ENCODE results near the gene CFAP300. TPM values are rescaled to one million over a fixed set of nuclear protein-coding genes. Genes with fewer than 3 reads are reported as not detected.

The CFAP300 gene
- total RNA-seq: 5.2 TPM

- Histone ChIP-seq H3K27ac (ENCODE audit: low read depth, low read length) (peak within 1 kb of the TSS; percentile 38), H3K9ac (ENCODE audit: low read depth in 1 of 3, low read length in 3 of 3) (peak within 1 kb of the TSS; percentile 59 to 67 (median 66)), H3K4me3 (ENCODE audit: low read length in 3 of 3) (peak within 1 kb of the TSS; percentile 69 to 81 (median 74)), H3K27me3 (ENCODE audit: control insufficient read depth in 3 of 3, insufficient read depth in 3 of 3, low read length in 3 of 3) (peaks cover 0 to 9% (median 3%) of the 10 kb centered on the region in 3 donors), H3K36me3 (ENCODE audit: control insufficient read depth in 3 of 3, insufficient read depth in 3 of 3, low read length in 3 of 3) (no peaks in the 10 kb centered on the region), H3K4me1 (ENCODE audit: control insufficient read depth in 3 of 3, insufficient read depth in 3 of 3, low read length in 3 of 3) (peaks cover 5 to 9% (median 6%) of the 10 kb centered on the region in 3 donors), H3K9me3 (ENCODE audit: control insufficient read depth in 3 of 3, low read length in 3 of 3) (no peaks in the 10 kb centered on the region)
Observed at GRCh38 chr11:102047305-102047924, at the start of gene CFAP300. CFAP300 (plus strand) TSS chr11:102047437; CDS start chr11:102047471, 34 bp downstream.

GRCh38 chr11:102001657-102002338 is 45.4 kb upstream of the CFAP300 start:
- H3K4me1 ChIP-seq (ENCODE audit: control insufficient read depth in 3 of 3, insufficient read depth in 3 of 3, low read length in 3 of 3): no peaks in the 10 kb centered on the region
- H3K9ac ChIP-seq (ENCODE audit: low read depth in 1 of 3, low read length in 3 of 3): no peak overlapping the region
- H3K9me3 ChIP-seq (ENCODE audit: control insufficient read depth in 3 of 3, low read length in 3 of 3): no peaks in the 10 kb centered on the region
- no peaks in the 10 kb centered on the region for H3K27me3 ChIP-seq (ENCODE audit: control insufficient read depth in 3 of 3, insufficient read depth in 3 of 3, low read length in 3 of 3)
- H3K27ac ChIP-seq (ENCODE audit: low read depth, low read length): no peak overlapping the region
- H3K4me3 ChIP-seq (ENCODE audit: low read length in 3 of 3): no peak overlapping the region
- peaks cover 0 to 2% (median 0%) of the 10 kb centered on the region in 3 donors for H3K36me3 ChIP-seq (ENCODE audit: control insufficient read depth in 3 of 3, insufficient read depth in 3 of 3, low read length in 3 of 3)

- no peak overlapping the region for H3K9ac ChIP-seq (ENCODE audit: low read depth in 1 of 3, low read length in 3 of 3)
- H3K27me3 ChIP-seq (ENCODE audit: control insufficient read depth in 3 of 3, insufficient read depth in 3 of 3, low read length in 3 of 3): no peaks in the 10 kb centered on the region
Observed at GRCh38 chr11:102004220-102004619, 43.0 kb upstream of the CFAP300 start.

GRCh38 chr11:102005306-102005705 is 41.9 kb upstream of the CFAP300 start:
- H3K27ac ChIP-seq (ENCODE audit: low read depth, low read length): no peak overlapping the region
- H3K27me3 ChIP-seq (ENCODE audit: control insufficient read depth in 3 of 3, insufficient read depth in 3 of 3, low read length in 3 of 3): no peaks in the 10 kb centered on the region
- H3K4me1 ChIP-seq (ENCODE audit: control insufficient read depth in 3 of 3, insufficient read depth in 3 of 3, low read length in 3 of 3): peaks cover 0 to 4% (median 0%) of the 10 kb centered on the region in 3 donors
- no peak overlapping the region for H3K9ac ChIP-seq (ENCODE audit: low read depth in 1 of 3, low read length in 3 of 3)
- no peaks in the 10 kb centered on the region for H3K9me3 ChIP-seq (ENCODE audit: control insufficient read depth in 3 of 3, low read length in 3 of 3)
- H3K36me3 ChIP-seq (ENCODE audit: control insufficient read depth in 3 of 3, insufficient read depth in 3 of 3, low read length in 3 of 3): no peaks in the 10 kb centered on the region
- no peak overlapping the region for H3K4me3 ChIP-seq (ENCODE audit: low read length in 3 of 3)

More at GRCh38 chr11:102004220-102004619, 43.0 kb upstream of the CFAP300 start:
- peaks cover 0 to 4% (median 0%) of the 10 kb centered on the region in 3 donors for H3K4me1 ChIP-seq (ENCODE audit: control insufficient read depth in 3 of 3, insufficient read depth in 3 of 3, low read length in 3 of 3)
- H3K9me3 ChIP-seq (ENCODE audit: control insufficient read depth in 3 of 3, low read length in 3 of 3): no peaks in the 10 kb centered on the region
- H3K4me3 ChIP-seq (ENCODE audit: low read length in 3 of 3): no peak overlapping the region
- H3K27ac ChIP-seq (ENCODE audit: low read depth, low read length): no peak overlapping the region
- no peaks in the 10 kb centered on the region for H3K36me3 ChIP-seq (ENCODE audit: control insufficient read depth in 3 of 3, insufficient read depth in 3 of 3, low read length in 3 of 3)

GRCh38 chr11:102006835-102007566 is 40.2 kb upstream of the CFAP300 start:
- H3K4me1 ChIP-seq (ENCODE audit: control insufficient read depth in 3 of 3, insufficient read depth in 3 of 3, low read length in 3 of 3): peaks cover 3 to 9% (median 7%) of the 10 kb centered on the region in 3 donors
- no peaks in the 10 kb centered on the region for H3K9me3 ChIP-seq (ENCODE audit: control insufficient read depth in 3 of 3, low read length in 3 of 3)
- no peak overlapping the region for H3K9ac ChIP-seq (ENCODE audit: low read depth in 1 of 3, low read length in 3 of 3)
- H3K36me3 ChIP-seq (ENCODE audit: control insufficient read depth in 3 of 3, insufficient read depth in 3 of 3, low read length in 3 of 3): no peaks in the 10 kb centered on the region
- no peaks in the 10 kb centered on the region for H3K27me3 ChIP-seq (ENCODE audit: control insufficient read depth in 3 of 3, insufficient read depth in 3 of 3, low read length in 3 of 3)
- H3K4me3 ChIP-seq (ENCODE audit: low read length in 3 of 3): no peak overlapping the region
- H3K27ac ChIP-seq (ENCODE audit: low read depth, low read length): no peak overlapping the region

GRCh38 chr11:102007567-102008437 is 39.4 kb upstream of the CFAP300 start:
- Histone ChIP-seq H3K36me3 (ENCODE audit: control insufficient read depth in 3 of 3, insufficient read depth in 3 of 3, low read length in 3 of 3) (no peaks in the 10 kb centered on the region), H3K4me1 (ENCODE audit: control insufficient read depth in 3 of 3, insufficient read depth in 3 of 3, low read length in 3 of 3) (peaks cover 3 to 9% (median 7%) of the 10 kb centered on the region in 3 donors), H3K27ac (ENCODE audit: low read depth, low read length) (no peak overlapping the region), H3K27me3 (ENCODE audit: control insufficient read depth in 3 of 3, insufficient read depth in 3 of 3, low read length in 3 of 3) (no peaks in the 10 kb centered on the region), H3K9ac (ENCODE audit: low read depth in 1 of 3, low read length in 3 of 3) (no peak overlapping the region), H3K4me3 (ENCODE audit: low read length in 3 of 3) (no peak overlapping the region), H3K9me3 (ENCODE audit: control insufficient read depth in 3 of 3, low read length in 3 of 3) (no peaks in the 10 kb centered on the region)

GRCh38 chr11:102010776-102011494 is 36.3 kb upstream of the CFAP300 start:
- Histone ChIP-seq H3K9me3 (ENCODE audit: control insufficient read depth in 3 of 3, low read length in 3 of 3) (no peaks in the 10 kb centered on the region), H3K27me3 (ENCODE audit: control insufficient read depth in 3 of 3, insufficient read depth in 3 of 3, low read length in 3 of 3) (no peaks in the 10 kb centered on the region), H3K4me3 (ENCODE audit: low read length in 3 of 3) (no peak overlapping the region), H3K27ac (ENCODE audit: low read depth, low read length) (no peak overlapping the region), H3K9ac (ENCODE audit: low read depth in 1 of 3, low read length in 3 of 3) (peak overlapping the region in 1 of 3 donors; percentile 48), H3K4me1 (ENCODE audit: control insufficient read depth in 3 of 3, insufficient read depth in 3 of 3, low read length in 3 of 3) (peaks cover 3 to 9% (median 7%) of the 10 kb centered on the region in 3 donors), H3K36me3 (ENCODE audit: control insufficient read depth in 3 of 3, insufficient read depth in 3 of 3, low read length in 3 of 3) (no peaks in the 10 kb centered on the region)

- Histone ChIP-seq H3K9me3 (ENCODE audit: control insufficient read depth in 3 of 3, low read length in 3 of 3) (no peaks in the 10 kb centered on the region), H3K27me3 (ENCODE audit: control insufficient read depth in 3 of 3, insufficient read depth in 3 of 3, low read length in 3 of 3) (no peaks in the 10 kb centered on the region), H3K9ac (ENCODE audit: low read depth in 1 of 3, low read length in 3 of 3) (no peak overlapping the region), H3K4me1 (ENCODE audit: control insufficient read depth in 3 of 3, insufficient read depth in 3 of 3, low read length in 3 of 3) (peaks cover 3 to 7% (median 4%) of the 10 kb centered on the region in 3 donors), H3K36me3 (ENCODE audit: control insufficient read depth in 3 of 3, insufficient read depth in 3 of 3, low read length in 3 of 3) (no peaks in the 10 kb centered on the region), H3K27ac (ENCODE audit: low read depth, low read length) (no peak overlapping the region), H3K4me3 (ENCODE audit: low read length in 3 of 3) (no peak overlapping the region)
Observed at GRCh38 chr11:102012946-102013345, 34.3 kb upstream of the CFAP300 start.

GRCh38 chr11:102014756-102015155 is 32.5 kb upstream of the CFAP300 start:
- no peaks in the 10 kb centered on the region for H3K9me3 ChIP-seq (ENCODE audit: control insufficient read depth in 3 of 3, low read length in 3 of 3)
- no peaks in the 10 kb centered on the region for H3K36me3 ChIP-seq (ENCODE audit: control insufficient read depth in 3 of 3, insufficient read depth in 3 of 3, low read length in 3 of 3)
- H3K27ac ChIP-seq (ENCODE audit: low read depth, low read length): no peak overlapping the region
- H3K27me3 ChIP-seq (ENCODE audit: control insufficient read depth in 3 of 3, insufficient read depth in 3 of 3, low read length in 3 of 3): no peaks in the 10 kb centered on the region
- no peak overlapping the region for H3K4me3 ChIP-seq (ENCODE audit: low read length in 3 of 3)
- no peak overlapping the region for H3K9ac ChIP-seq (ENCODE audit: low read depth in 1 of 3, low read length in 3 of 3)
- peaks cover 3 to 7% (median 4%) of the 10 kb centered on the region in 3 donors for H3K4me1 ChIP-seq (ENCODE audit: control insufficient read depth in 3 of 3, insufficient read depth in 3 of 3, low read length in 3 of 3)

All from skeletal muscle tissue (tissue), 4 donors.